ENCODE results near the gene ONECUT3. TPM values are rescaled to one million over a fixed set of nuclear protein-coding genes. Genes with fewer than 3 reads are reported as not detected.

ONECUT3 gene
- total RNA-seq, 4 donors from 2014 or later, result 0.04 TPM; not detected in 3

GRCh38 chr19:1720237-1720636 lies 33.1 kb upstream of the ONECUT3 start:
- Histone ChIP-seq H3K9me3 (no peaks in the 10 kb centered on the region), H3K27ac (no peak overlapping the region), H3K27me3 (peaks cover 94% of the 10 kb centered on the region), H3K4me1 (peaks cover 0 to 8% (median 0%) of the 10 kb centered on the region in 3 donors), H3K36me3 (no peaks in the 10 kb centered on the region), H3K4me3 (no peak overlapping the region)
- WGBS, 2 donors (ENCODE audit: low coverage in 1 of 2), result 23 to 37% methylated on average over 3 to 8 of the region's 14 CpGs
- no peak for ATAC-seq
- TF ChIP-seq, protein P1, sequence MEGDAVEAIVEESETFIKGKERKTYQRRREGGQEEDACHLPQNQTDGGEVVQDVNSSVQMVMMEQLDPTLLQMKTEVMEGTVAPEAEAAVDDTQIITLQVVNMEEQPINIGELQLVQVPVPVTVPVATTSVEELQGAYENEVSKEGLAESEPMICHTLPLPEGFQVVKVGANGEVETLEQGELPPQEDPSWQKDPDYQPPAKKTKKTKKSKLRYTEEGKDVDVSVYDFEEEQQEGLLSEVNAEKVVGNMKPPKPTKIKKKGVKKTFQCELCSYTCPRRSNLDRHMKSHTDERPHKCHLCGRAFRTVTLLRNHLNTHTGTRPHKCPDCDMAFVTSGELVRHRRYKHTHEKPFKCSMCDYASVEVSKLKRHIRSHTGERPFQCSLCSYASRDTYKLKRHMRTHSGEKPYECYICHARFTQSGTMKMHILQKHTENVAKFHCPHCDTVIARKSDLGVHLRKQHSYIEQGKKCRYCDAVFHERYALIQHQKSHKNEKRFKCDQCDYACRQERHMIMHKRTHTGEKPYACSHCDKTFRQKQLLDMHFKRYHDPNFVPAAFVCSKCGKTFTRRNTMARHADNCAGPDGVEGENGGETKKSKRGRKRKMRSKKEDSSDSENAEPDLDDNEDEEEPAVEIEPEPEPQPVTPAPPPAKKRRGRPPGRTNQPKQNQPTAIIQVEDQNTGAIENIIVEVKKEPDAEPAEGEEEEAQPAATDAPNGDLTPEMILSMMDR (IDR thresholded peaks at IDR 0.05), result no peak
- TF ChIP-seq POLR2AphosphoS5 (IDR thresholded peaks at IDR 0.05) (no peak), POLR2A (IDR thresholded peaks at IDR 0.05) (no peak), EP300 (IDR thresholded peaks at IDR 0.05) (no peak)

DNA sequence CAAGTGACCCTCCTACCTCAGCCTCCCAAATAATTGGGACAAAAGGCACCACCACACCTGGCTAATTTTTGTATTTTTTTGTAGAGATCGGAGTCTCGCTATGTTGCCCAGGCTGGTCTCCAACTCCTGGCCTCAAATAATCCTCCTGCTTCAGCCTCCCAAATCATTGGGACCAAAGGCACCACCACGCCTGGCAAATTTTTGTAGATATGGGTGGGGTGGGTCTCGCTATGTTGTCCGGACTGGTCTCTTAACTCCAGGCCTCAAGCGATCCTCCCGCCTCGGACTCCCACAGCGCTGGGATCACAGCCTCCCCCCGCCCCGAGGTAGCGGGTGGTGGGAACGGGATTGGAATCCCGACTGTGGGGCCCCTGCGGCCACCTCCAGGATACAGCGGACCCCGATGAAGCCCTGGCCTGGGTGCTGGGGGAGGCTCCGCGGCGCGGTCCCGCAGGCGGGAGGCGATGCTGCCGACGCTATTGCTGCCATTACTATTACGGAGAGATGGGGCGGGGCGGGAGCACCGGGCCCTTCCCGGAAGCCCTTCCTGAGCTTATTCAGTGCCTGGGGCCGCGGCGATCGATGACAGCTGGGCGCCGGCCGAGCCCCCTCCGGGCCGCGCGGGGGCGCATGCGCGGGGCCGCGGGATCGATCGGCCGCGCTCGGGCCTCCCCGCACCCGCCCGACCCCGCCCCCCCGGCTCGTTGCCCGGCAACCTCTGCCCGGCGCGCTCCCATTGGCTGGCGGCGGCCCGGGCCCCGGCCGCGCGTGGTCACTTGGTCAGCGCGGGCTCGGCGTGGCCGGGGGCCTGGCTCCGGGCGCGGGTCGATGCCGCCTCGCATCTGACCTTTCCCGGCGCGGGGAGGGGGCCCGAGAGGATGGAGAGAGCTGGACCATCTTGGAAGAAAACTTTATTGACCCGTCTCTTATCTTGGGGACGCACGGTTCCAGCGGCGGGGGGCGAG lies 27.9 kb upstream of the ONECUT3 start:
- ATAC-seq, result peak; percentile 78
- Histone ChIP-seq H3K4me1 (peaks cover 0 to 13% (median 4%) of the 10 kb centered on the region in 3 donors), H3K9me3 (no peaks in the 10 kb centered on the region), H3K27ac (no peak overlapping the region), H3K36me3 (no peaks in the 10 kb centered on the region), H3K4me3 (peak overlapping the region; percentile 13 to 50), H3K27me3 (peaks cover 94% of the 10 kb centered on the region)
- TF ChIP-seq POLR2A (IDR thresholded peaks at IDR 0.05), result no peak
- no peak for TF ChIP-seq POLR2AphosphoS5 (IDR thresholded peaks at IDR 0.05)
- TF ChIP-seq, protein P1 (IDR thresholded peaks at IDR 0.05), result peak in 1 of 4 experiments; percentile 8
- no peak for TF ChIP-seq EP300 (IDR thresholded peaks at IDR 0.05)
- WGBS, 2 donors (ENCODE audit: low coverage in 1 of 2), result 94% methylated on average over 2 of the region's 90 CpGs; no CpG with 5 or more reads in 1 of the 2 donors

DNA sequence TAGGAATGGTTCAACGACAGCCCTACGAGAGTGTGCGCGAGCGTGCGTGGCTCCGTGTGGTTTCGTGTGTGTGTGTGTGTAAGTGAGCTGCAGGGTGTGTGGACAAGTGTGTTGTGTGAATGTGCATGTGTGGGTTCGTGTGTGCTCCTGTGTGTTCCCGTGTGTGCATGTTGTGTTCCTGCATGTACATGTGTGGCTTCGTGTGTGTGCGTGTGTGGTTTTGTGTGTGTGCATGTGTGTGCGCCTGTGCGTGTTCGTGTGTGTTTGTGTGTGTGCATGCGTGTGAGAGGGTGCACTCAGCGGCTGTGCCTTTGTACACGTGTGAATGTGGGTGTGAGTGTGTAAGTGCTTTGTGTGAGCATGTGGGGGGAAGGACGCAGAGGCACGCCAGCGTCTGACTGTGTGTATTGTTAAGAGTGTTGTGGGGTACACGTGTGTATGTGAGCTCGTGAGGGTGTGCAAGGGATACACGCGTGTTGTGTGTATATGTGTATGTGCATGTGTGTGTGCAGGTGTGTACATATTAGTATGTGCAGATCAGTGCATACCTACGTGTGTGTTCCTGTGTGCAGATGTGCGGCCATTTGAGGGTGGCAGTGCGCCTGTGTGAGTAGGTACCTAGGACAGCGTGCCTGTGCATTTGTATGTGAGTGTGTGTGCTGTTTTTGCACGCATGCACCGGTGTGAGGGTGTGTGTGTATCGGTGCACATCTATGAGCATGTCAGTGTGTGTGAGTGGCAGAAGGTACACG lies 24.3 kb upstream of the ONECUT3 start:
- no peak overlapping the region for H3K27ac ChIP-seq
- peaks cover 0 to 13% (median 4%) of the 10 kb centered on the region in 3 donors for H3K4me1 ChIP-seq
- TF ChIP-seq EP300 (IDR thresholded peaks at IDR 0.05), result no peak
- TF ChIP-seq POLR2AphosphoS5 (IDR thresholded peaks at IDR 0.05), result no peak
- TF ChIP-seq, protein P1 (IDR thresholded peaks at IDR 0.05), result no peak
- TF ChIP-seq POLR2A (IDR thresholded peaks at IDR 0.05), result no peak
- no peaks in the 10 kb centered on the region for H3K36me3 ChIP-seq
- WGBS, 2 donors (ENCODE audit: low coverage in 1 of 2), result 79 to 89% methylated on average over 23 to 28 of the region's 33 CpGs
- H3K27me3 ChIP-seq, result peaks cover 95% of the 10 kb centered on the region
- H3K4me3 ChIP-seq, result no peak overlapping the region
- H3K9me3 ChIP-seq, result no peaks in the 10 kb centered on the region
- no peak for ATAC-seq

- TF ChIP-seq, protein P1 (IDR thresholded peaks at IDR 0.05), result no peak
- TF ChIP-seq POLR2A (IDR thresholded peaks at IDR 0.05) (no peak), EP300 (IDR thresholded peaks at IDR 0.05) (no peak), POLR2AphosphoS5 (IDR thresholded peaks at IDR 0.05) (no peak)
- Histone ChIP-seq H3K4me1 (peaks cover 0 to 13% (median 4%) of the 10 kb centered on the region in 3 donors), H3K4me3 (no peak overlapping the region), H3K9me3 (no peaks in the 10 kb centered on the region), H3K27me3 (peaks cover 100% of the 10 kb centered on the region), H3K27ac (no peak overlapping the region), H3K36me3 (no peaks in the 10 kb centered on the region)
- no peak for ATAC-seq
- 69 to 90% methylated on average over 4 to 12 of the region's 19 CpGs for WGBS, 2 donors (ENCODE audit: low coverage in 1 of 2)
Measured at GRCh38 chr19:1729568-1729925, 23.8 kb upstream of the ONECUT3 start.
